Esophagus (tissue), 2 donors: Measurements from ENCODE around the gene UTP25. TPM values are rescaled to one million over a fixed set of nuclear protein-coding genes. Genes with fewer than 3 reads are reported as not detected.
"Not testable (repeated sequence)": the region's sequence is repeated elsewhere in the genome, so short reads cannot be mapped to it uniquely, and the experiment has no call there.

Experiments
- H3K27ac ChIP-seq, 2 donors: one replicate each; pipeline ENCODE4 v1.5.1; 2013; ENCODE audit warnings: low read depth in 2 of 2, mild to moderate bottlenecking in 2 of 2, inconsistent platforms in 1 of 2, low read length in 1 of 2, moderate library complexity in 1 of 2
- H3K27me3 ChIP-seq, 2 donors: one replicate each; pipeline ENCODE4 v1.6.1; 2013; ENCODE audit warnings: low read length in 2 of 2, control low read depth in 1 of 2, mild to moderate bottlenecking in 1 of 2; ENCODE audit not compliant: insufficient read depth in 2 of 2, control insufficient read depth in 1 of 2
- H3K36me3 ChIP-seq, 2 donors: one replicate each; pipeline ENCODE4 v1.6.1; 2013; ENCODE audit warnings: low read length in 1 of 2; ENCODE audit not compliant: control insufficient read depth in 2 of 2, insufficient read depth in 2 of 2
- H3K4me1 ChIP-seq, 2 donors: one replicate each; pipeline ENCODE4 v1.6.1; 2013; ENCODE audit warnings: low read length in 1 of 2; ENCODE audit not compliant: control insufficient read depth in 2 of 2, insufficient read depth in 2 of 2
- H3K4me3 ChIP-seq, 2 donors: one replicate each; pipeline ENCODE4 v1.5.1; 2013; ENCODE audit warnings: low read length in 2 of 2, mild to moderate bottlenecking in 2 of 2, low read depth in 1 of 2, moderate library complexity in 1 of 2
- H3K9me3 ChIP-seq, 2 donors: one replicate each; pipeline ENCODE4 v1.6.1; 2013; ENCODE audit warnings: mild to moderate bottlenecking in 2 of 2, low read depth in 1 of 2, low read length in 1 of 2, moderate library complexity in 1 of 2; ENCODE audit not compliant: control insufficient read depth in 2 of 2, insufficient read depth in 1 of 2
- WGBS, 2 donors: extraction: QIAGEN DNeasy Blood & Tissue Kit; methylation state at CpG; one replicate each; pipeline ENCODE4 v1.1.7; 2013; 5-methylcytosine and 5-hydroxymethylcytosine counted together
- polyA plus RNA-seq, 2 donors: library from polyadenylated mRNA; stranded (reverse); fragments of 200-250 nt; gene quantifications; one replicate each; pipeline ENCODE4 v1.2.3, GENCODE V29; 2013
- donor health status: healthy with polysubstance abuse.
- donor health status: Bipolar disorder and iron deficiency.

Gene UTP25
- polyA plus RNA-seq, 2 donors, result 1.3 to 2.4 TPM

DNA sequence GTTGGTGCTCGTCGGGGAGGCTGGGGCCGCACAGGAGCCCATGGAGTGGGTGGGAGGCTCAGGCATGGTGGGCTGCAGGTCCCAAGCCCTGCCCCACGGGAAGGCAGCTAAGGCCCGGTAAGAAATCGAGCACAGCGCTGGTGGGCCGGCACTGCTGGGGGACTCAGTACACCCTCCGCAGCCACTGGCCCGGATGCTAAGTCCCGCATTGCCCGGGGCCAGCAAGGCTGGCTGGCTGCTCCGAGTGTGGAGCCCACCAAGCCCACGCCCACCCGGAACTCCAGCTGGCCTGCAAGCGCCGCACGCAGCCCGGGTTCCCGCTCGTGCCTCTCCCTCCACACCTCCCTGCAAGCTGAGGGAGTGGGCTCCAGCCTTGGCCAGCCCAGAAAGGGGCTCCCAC lies 71.1 kb downstream of the UTP25 start:
- not testable (repeated sequence) for H3K4me1 ChIP-seq
- 91 to 94% methylated on average over 18 to 21 of the region's 21 CpGs for WGBS, 2 donors

DNA sequence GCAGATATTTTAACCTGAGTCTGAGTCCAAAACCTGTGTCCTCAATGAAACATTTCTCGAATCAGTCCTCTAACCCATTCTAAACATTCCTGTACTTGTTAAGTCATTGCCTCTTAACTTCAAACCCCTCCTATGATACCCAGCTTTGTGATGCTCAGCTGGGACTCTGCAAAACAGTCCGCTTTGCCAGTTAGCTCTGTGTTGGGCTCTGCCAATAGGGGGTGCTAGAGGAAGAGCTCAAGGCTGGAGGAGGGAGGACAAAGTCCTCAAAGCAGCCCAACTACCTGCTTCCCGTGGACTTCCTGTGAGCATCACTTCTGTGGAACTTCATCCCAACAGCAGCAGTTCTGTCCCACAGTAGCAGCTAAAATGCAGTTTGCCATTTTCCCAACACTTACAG lies 72.2 kb downstream of the UTP25 start:
- no peak overlapping the region for H3K4me3 ChIP-seq
- no peaks in the 10 kb centered on the region for H3K4me1 ChIP-seq
- WGBS, 2 donors, result 52 to 59% methylated on average over 3 of the region's 3 CpGs
- peaks cover 0 to 2% of the 10 kb centered on the region in 2 donors for H3K27me3 ChIP-seq
- H3K27ac ChIP-seq, result no peak overlapping the region
- no peaks in the 10 kb centered on the region for H3K9me3 ChIP-seq
- no peaks in the 10 kb centered on the region for H3K36me3 ChIP-seq

More for the DNA sequence above, 71.1 kb downstream of the UTP25 start:
- H3K27ac ChIP-seq, H3K27me3 ChIP-seq, H3K36me3 ChIP-seq, H3K4me3 ChIP-seq, H3K9me3 ChIP-seq: not testable (repeated sequence)

DNA sequence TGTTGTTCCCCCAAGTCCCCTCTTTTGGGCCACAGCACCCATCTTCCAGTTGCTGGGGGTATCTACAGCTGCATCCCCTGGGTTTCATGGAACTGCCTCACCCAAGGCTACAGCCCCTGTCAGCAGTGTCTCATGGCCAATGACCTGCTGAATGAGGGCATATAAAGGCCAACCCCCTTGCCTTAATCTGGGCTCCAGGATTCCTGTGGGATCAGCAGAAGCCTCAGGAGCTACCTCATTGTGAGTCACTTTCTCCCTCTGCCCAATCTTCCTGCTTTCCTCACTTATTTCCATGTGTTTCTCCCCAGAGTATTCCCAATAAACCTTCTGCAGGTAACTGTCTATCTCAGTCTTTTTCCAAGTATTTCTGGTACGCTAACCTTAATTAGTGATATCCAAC lies 73.0 kb downstream of the UTP25 start:
- no peaks in the 10 kb centered on the region for H3K9me3 ChIP-seq
- 94 to 98% methylated on average over 1 of the region's 1 CpG for WGBS, 2 donors
- H3K4me1 ChIP-seq, result no peaks in the 10 kb centered on the region
- H3K4me3 ChIP-seq, result no peak overlapping the region
- H3K27ac ChIP-seq, result no peak overlapping the region
- no peaks in the 10 kb centered on the region for H3K36me3 ChIP-seq
- peaks cover 0 to 2% of the 10 kb centered on the region in 2 donors for H3K27me3 ChIP-seq

DNA sequence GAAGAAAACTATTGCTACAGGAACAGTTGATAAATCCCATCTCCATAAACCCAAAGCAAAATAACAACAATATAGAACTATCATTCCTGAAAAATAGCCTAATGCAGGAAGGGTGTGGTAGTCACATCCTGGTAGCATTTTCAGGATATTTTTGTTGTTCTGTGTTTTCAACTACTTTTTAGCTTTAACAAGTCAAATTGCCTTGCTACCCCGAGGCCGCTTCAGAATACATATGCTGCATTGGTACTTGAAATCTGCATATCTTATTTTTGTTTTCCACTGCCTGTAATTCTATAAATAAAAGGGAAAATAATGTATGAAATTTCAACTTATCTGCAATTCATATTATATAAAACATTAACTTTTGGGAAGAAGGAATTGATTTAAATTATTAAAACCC lies 73.4 kb downstream of the UTP25 start:
- H3K4me3 ChIP-seq, result no peak overlapping the region
- 86 to 88% methylated on average over 2 of the region's 2 CpGs for WGBS, 2 donors
- H3K36me3 ChIP-seq, result no peaks in the 10 kb centered on the region
- H3K27ac ChIP-seq, result no peak overlapping the region
- H3K9me3 ChIP-seq, result no peaks in the 10 kb centered on the region
- H3K27me3 ChIP-seq, result peaks cover 0 to 2% of the 10 kb centered on the region in 2 donors
- no peaks in the 10 kb centered on the region for H3K4me1 ChIP-seq

DNA sequence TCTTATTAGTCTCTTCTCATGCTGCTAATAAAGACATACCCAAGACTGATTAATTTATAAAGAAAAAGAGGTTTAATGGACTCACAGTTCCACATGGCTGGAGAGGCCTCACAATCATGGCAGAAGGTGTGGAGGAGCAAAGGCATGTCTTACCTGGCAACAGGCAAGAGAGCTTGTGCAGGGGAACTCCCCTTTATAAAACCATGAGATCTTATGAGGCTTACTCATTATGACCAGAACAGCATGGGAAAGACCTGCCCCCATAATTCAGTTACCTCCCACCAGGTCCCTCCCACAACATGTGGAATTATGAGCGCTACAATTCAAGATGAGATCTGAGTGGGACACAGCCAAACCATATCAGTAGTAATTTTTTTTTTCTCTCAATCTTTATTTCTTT lies 77.0 kb downstream of the UTP25 start:
- H3K9me3 ChIP-seq, H3K4me3 ChIP-seq, H3K27ac ChIP-seq, H3K27me3 ChIP-seq, H3K4me1 ChIP-seq, H3K36me3 ChIP-seq: not testable (repeated sequence)
- 88 to 100% methylated on average over 1 of the region's 1 CpG for WGBS, 2 donors

Other genes with a start within 250 kb of the UTP25 start
- gene CAMK1G, start 244.3 kb upstream of the UTP25 start, polyA plus RNA-seq, result under 1 TPM in 1 of 2 donors, not detected in 1; 0.01 TPM
- 10 to 100 TPM; 15.2 to 31.1 TPM for gene LAMB3, start 175.5 kb upstream of the UTP25 start, polyA plus RNA-seq
- gene G0S2, start 152.6 kb upstream of the UTP25 start, polyA plus RNA-seq, result 10 to 100 TPM in 1 of 2 donors, 1 to 10 TPM in 1; 5.1 to 10.5 TPM
- under 1 TPM; 0.24 to 0.41 TPM for gene HSD11B1, start 123.1 kb upstream of the UTP25 start, polyA plus RNA-seq
- gene TRAF3IP3, start 71.9 kb upstream of the UTP25 start, polyA plus RNA-seq, result 1 to 10 TPM; 2.5 to 2.9 TPM
- 1 to 10 TPM; 2.1 to 2.8 TPM for gene C1orf74, start 43.4 kb upstream of the UTP25 start, polyA plus RNA-seq
- gene IRF6, start 21.8 kb upstream of the UTP25 start, polyA plus RNA-seq, result 10 to 100 TPM; 36.7 to 50.3 TPM
- under 1 TPM; under 0.01 TPM for gene SYT14, start 110.2 kb downstream of the UTP25 start, polyA plus RNA-seq